CD4-positive, alpha-beta memory T cell (primary cell): ENCODE results near the gene HOXB5. TPM values are rescaled to one million over a fixed set of nuclear protein-coding genes. Genes with fewer than 3 reads are reported as not detected.
A peak's percentile ranks its signal among the peaks of the same experiment; 100 is the strongest.

ENCODE experiments used
- CTCF ChIA-PET: fragments of 350-600 bp; sonication (Branson Sonifier 250); formaldehyde crosslinking; loops from one replicate; lab custom pipeline; 2021; ENCODE audit warnings: inconsistent platforms; ENCODE audit not compliant: partially characterized antibody; lab: Charles Lee
- POLR2A ChIA-PET: fragments of 350-600 bp; sonication (Branson Sonifier 250); formaldehyde crosslinking; loops from one replicate; lab custom pipeline; 2021; ENCODE audit not compliant: partially characterized antibody; lab: Charles Lee
- DNase-seq, 5 donors: peaks; one replicate each; pipeline versions ENCODE4 v3.0.0 to v3.0.0-alpha.2; 2020 to 2022; ENCODE audit warnings: mixed read lengths in 1 of 5
- H3K27ac ChIP-seq: one replicate; pipeline ENCODE4 v1.7.0; 2013; ENCODE audit warnings: low read depth, low read length
- H3K27me3 ChIP-seq: 2 replicates; pipeline ENCODE4 v1.7.0; 2013; ENCODE audit warnings: mild to moderate bottlenecking, low read length, moderate library complexity; ENCODE audit not compliant: insufficient read depth
- H3K36me3 ChIP-seq: 2 replicates; pipeline ENCODE4 v1.7.0; 2013; ENCODE audit warnings: mild to moderate bottlenecking, low read length, moderate library complexity; ENCODE audit not compliant: insufficient read depth
- H3K4me1 ChIP-seq: 2 replicates; pipeline ENCODE4 v1.7.0; 2013; ENCODE audit warnings: mild to moderate bottlenecking, low read length, moderate library complexity; ENCODE audit not compliant: insufficient read depth
- H3K4me3 ChIP-seq, 2 donors: one replicate each; pipeline ENCODE4 v1.7.0; 2013; ENCODE audit warnings: low read length in 2 of 2, mild to moderate bottlenecking in 1 of 2
- H3K9me3 ChIP-seq, 2 donors: one replicate each; pipeline ENCODE4 v1.7.0; 2013; ENCODE audit warnings: low read length in 2 of 2, control low read depth in 1 of 2; ENCODE audit not compliant: control insufficient read depth in 1 of 2
- H3K27ac Mint-ChIP-seq, 7 donors: one replicate each; pipeline ENCODE4 v1.8.0; 2020 to 2021; ENCODE audit warnings: mixed read lengths in 7 of 7, mild to moderate bottlenecking in 6 of 7, inconsistent platforms in 3 of 7, moderate library complexity in 3 of 7
- H3K27me3 Mint-ChIP-seq, 2 donors: one replicate each; pipeline ENCODE4 v1.8.0; 2020 to 2021; ENCODE audit warnings: mixed read lengths in 2 of 2
- H3K36me3 Mint-ChIP-seq, 2 donors: one replicate each; pipeline ENCODE4 v1.8.0; 2020 to 2021; ENCODE audit warnings: mixed read lengths in 2 of 2, inconsistent platforms in 1 of 2, mild to moderate bottlenecking in 1 of 2
- H3K4me1 Mint-ChIP-seq, 4 donors: one replicate each; pipeline ENCODE4 v1.8.0; 2020 to 2021; ENCODE audit warnings: mixed read lengths in 4 of 4, mild to moderate bottlenecking in 1 of 4
- H3K4me3 Mint-ChIP-seq, 8 donors: one replicate each; pipeline ENCODE4 v1.8.0; 2020 to 2021; ENCODE audit warnings: mixed read lengths in 8 of 8, mild to moderate bottlenecking in 7 of 8, moderate library complexity in 6 of 8, inconsistent platforms in 3 of 8
- H3K9me3 Mint-ChIP-seq, 8 donors: one replicate each; pipeline ENCODE4 v1.8.0; 2020 to 2021; ENCODE audit warnings: mixed read lengths in 8 of 8, mild to moderate bottlenecking in 5 of 8, inconsistent platforms in 3 of 8, moderate library complexity in 1 of 8
- intact Hi-C: fragments of 100-400 bp; cut with micrococcal nuclease; formaldehyde crosslinking; loops from one replicate; pipeline ENCODE4 v1.15.1; 2023
- polyA plus RNA-seq, 2 donors: library from polyadenylated mRNA; unstranded; fragments of 300-500 nt; fragmentation: Illumina TruSeq; gene quantifications; one replicate each; pipeline ENCODE4 v1.2.3, GENCODE V29; 2021
- total RNA-seq, 2 experiments: library from RNA; stranded (reverse); gene quantifications; one replicate each; pipeline ENCODE4 v1.2.3, GENCODE V29; 2021

Gene HOXB5
- total and polyA plus RNA-seq, 4 experiments from 2014 or later = not detected

DNA sequence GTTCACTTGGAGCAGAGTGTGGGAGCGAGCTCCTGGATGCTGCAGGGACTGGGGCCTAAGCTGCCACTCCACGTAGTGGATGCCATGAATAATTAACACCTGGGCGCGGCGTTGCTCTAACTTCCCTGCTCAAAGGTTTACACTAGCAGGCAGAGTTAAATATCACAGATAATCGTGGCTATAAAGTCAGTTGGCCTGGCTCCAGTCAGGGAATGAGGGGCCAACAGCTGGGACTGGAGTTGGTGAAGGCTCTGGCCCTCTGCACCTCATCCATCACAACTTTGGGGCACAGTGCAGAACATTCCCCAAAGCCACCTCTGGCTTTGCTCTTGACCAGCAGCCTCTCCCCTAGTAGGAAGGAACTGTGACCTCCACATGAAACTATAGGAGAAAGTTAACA is 26.4 kb downstream of the HOXB5 start:
- Histone ChIP-seq H3K36me3 (no peaks in the 10 kb centered on the region), H3K9me3 (no peaks in the 10 kb centered on the region), H3K27me3 (no peaks in the 10 kb centered on the region), H3K4me1 (peaks cover 6% of the 10 kb centered on the region), H3K27ac (no peak overlapping the region), H3K4me3 (no peak overlapping the region)
- no peak for DNase-seq
- ChIA-PET CTCF (interaction anchor here (1.3 to 1.4 kb wide), 2 partner anchors 21 to 54 kb away, joined by 3 to 5 read pairs; no protein-coding TSS in a partner anchor), POLR2A (no interaction called here)
- no peak overlapping the region for H3K27ac Mint-ChIP-seq
- no peaks in the 10 kb centered on the region for H3K9me3 Mint-ChIP-seq
- peaks cover 0 to 4% of the 10 kb centered on the region in 2 donors for H3K36me3 Mint-ChIP-seq
- intact Hi-C loops = no loop called here
- H3K27me3 Mint-ChIP-seq = peaks cover 3 to 11% of the 10 kb centered on the region in 2 donors
- peaks cover 3 to 11% (median 6%) of the 10 kb centered on the region in 4 donors for H3K4me1 Mint-ChIP-seq
- H3K4me3 Mint-ChIP-seq = no peak overlapping the region

DNA sequence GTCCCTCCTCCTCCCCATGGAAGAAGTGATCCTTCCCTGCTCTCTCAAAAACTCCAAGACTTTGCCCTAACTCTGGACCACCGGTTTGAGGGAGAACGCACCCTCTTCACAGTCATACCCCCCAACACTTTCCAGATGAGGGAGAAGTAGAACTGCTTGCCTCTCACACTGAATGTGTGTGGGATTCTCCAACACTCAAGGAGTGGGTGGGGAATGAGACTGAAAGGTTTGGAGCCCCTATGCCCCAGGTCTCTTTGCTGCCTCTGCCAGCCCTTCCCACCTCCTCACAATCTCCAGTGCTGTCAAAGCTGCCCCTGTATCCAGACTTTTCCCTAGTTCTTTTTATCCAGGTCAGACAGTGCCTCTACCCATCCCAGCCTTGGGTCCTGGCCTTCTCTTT is 26.9 kb downstream of the HOXB5 start:
- Histone ChIP-seq H3K36me3 (no peaks in the 10 kb centered on the region), H3K4me1 (peaks cover 10% of the 10 kb centered on the region), H3K27ac (no peak overlapping the region), H3K9me3 (no peaks in the 10 kb centered on the region), H3K27me3 (no peaks in the 10 kb centered on the region), H3K4me3 (no peak overlapping the region)
- Mint-ChIP-seq H3K9me3 (no peaks in the 10 kb centered on the region), H3K27ac (no peak overlapping the region), H3K4me1 (peaks cover 3 to 11% (median 6%) of the 10 kb centered on the region in 4 donors), H3K27me3 (peaks cover 3 to 11% of the 10 kb centered on the region in 2 donors), H3K4me3 (no peak overlapping the region), H3K36me3 (peaks cover 0 to 3% of the 10 kb centered on the region in 2 donors)
- POLR2A ChIA-PET = no interaction called here
- no peak for DNase-seq
- intact Hi-C loops = no loop called here
- CTCF ChIA-PET = no interaction called here

- H3K4me1 ChIP-seq = peaks cover 15% of the 10 kb centered on the region
- POLR2A ChIA-PET = no interaction called here
- Mint-ChIP-seq H3K4me1 (peaks cover 5 to 10% (median 7%) of the 10 kb centered on the region in 4 donors), H3K27me3 (peaks cover 3 to 11% of the 10 kb centered on the region in 2 donors), H3K36me3 (no peaks in the 10 kb centered on the region), H3K9me3 (no peaks in the 10 kb centered on the region), H3K4me3 (no peak overlapping the region), H3K27ac (no peak overlapping the region)
- H3K36me3 ChIP-seq = no peaks in the 10 kb centered on the region
- no peak for DNase-seq
- intact Hi-C loops = no loop called here
- H3K4me3 ChIP-seq = no peak overlapping the region
- H3K27me3 ChIP-seq = no peaks in the 10 kb centered on the region
- CTCF ChIA-PET = no interaction called here
- no peaks in the 10 kb centered on the region for H3K9me3 ChIP-seq
- H3K27ac ChIP-seq = no peak overlapping the region
These were observed 27.5 kb downstream of the HOXB5 start for GRCh38 chr17:48565925-48566710.

GRCh38 chr17:48565022-48565554 is 28.5 kb downstream of the HOXB5 start:
- intact Hi-C loops = no loop called here
- no peak overlapping the region for H3K4me3 Mint-ChIP-seq
- Histone ChIP-seq H3K9me3 (no peaks in the 10 kb centered on the region), H3K4me1 (peaks cover 15% of the 10 kb centered on the region), H3K4me3 (no peak overlapping the region), H3K27me3 (no peaks in the 10 kb centered on the region), H3K27ac (no peak overlapping the region), H3K36me3 (no peaks in the 10 kb centered on the region)
- peak overlapping the region in 1 of 7 donors; percentile 31 for H3K27ac Mint-ChIP-seq
- no peak for DNase-seq
- H3K9me3 Mint-ChIP-seq = no peaks in the 10 kb centered on the region
- CTCF ChIA-PET = no interaction called here
- H3K36me3 Mint-ChIP-seq = no peaks in the 10 kb centered on the region
- POLR2A ChIA-PET = no interaction called here
- H3K4me1 Mint-ChIP-seq = peaks cover 5 to 10% (median 7%) of the 10 kb centered on the region in 4 donors
- H3K27me3 Mint-ChIP-seq = peaks cover 3 to 11% of the 10 kb centered on the region in 2 donors

DNA sequence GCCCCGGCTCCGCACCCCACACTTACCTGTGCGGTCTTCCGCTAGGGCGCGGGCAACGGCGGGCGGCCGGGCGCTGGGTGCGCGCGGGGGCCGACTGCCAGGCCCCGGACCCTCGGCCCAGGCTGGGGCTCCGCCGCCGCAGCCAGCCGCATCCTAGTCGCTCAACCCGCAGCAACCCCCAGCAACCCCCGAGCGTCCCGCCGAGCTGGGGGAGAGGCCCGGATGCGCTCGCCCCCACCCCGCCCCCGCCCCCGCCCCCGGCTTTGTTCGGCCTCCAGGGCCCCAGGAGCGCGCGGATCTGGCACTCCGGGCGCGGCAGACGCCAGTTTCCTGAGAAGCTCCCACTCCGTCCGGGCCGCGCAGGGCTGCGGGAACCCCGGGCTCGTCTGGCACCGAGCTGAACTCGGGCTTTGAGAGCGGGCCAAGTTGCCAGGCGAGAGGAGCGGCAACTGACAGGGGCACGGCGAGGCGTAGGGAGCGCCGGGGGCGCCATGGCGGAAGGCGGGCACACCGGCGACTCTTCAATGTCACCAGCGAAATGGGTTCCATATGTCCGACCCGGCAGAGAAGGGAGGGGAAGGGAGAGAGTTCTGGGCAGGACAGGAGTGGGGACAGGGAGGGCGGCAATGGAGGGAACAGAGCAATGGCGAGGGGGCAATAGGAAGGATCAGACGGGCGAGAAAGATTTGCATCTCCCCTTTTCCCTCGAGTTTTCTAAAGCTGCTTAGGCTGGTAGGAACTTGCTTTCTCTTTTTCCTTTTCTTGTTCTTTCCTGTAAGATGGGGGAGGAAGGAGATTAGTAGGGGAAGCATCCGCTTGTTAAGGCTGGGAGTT is 29.2 kb downstream of the HOXB5 start:
- Histone ChIP-seq H3K27ac (no peak overlapping the region), H3K27me3 (no peaks in the 10 kb centered on the region), H3K36me3 (no peaks in the 10 kb centered on the region), H3K4me3 (no peak overlapping the region), H3K9me3 (no peaks in the 10 kb centered on the region), H3K4me1 (peaks cover 15% of the 10 kb centered on the region)
- Mint-ChIP-seq H3K9me3 (no peaks in the 10 kb centered on the region), H3K27ac (peak overlapping the region in 1 of 7 donors; percentile 31), H3K4me1 (peaks cover 5 to 10% (median 7%) of the 10 kb centered on the region in 4 donors), H3K36me3 (no peaks in the 10 kb centered on the region), H3K27me3 (peaks cover 3 to 8% of the 10 kb centered on the region in 2 donors), H3K4me3 (peak overlapping the region in 1 of 8 donors; percentile 12)
- ChIA-PET POLR2A (interaction anchor here (2.0 kb wide), 1 partner anchor 23 kb away, joined by 5 read pairs; no protein-coding TSS in a partner anchor), CTCF (no interaction called here)
- intact Hi-C loops = no loop called here
- DNase-seq = no peak

- Histone ChIP-seq H3K9me3 (no peaks in the 10 kb centered on the region), H3K4me3 (no peak overlapping the region), H3K36me3 (no peaks in the 10 kb centered on the region), H3K27me3 (no peaks in the 10 kb centered on the region), H3K27ac (no peak overlapping the region), H3K4me1 (peaks cover 15% of the 10 kb centered on the region)
- Mint-ChIP-seq H3K27ac (no peak overlapping the region), H3K9me3 (no peaks in the 10 kb centered on the region), H3K36me3 (no peaks in the 10 kb centered on the region), H3K27me3 (peaks cover 3 to 5% of the 10 kb centered on the region in 2 donors), H3K4me1 (peaks cover 5 to 10% (median 6%) of the 10 kb centered on the region in 4 donors), H3K4me3 (peak overlapping the region in 2 of 8 donors; percentile 27 to 37)
- ChIA-PET POLR2A (interaction anchor here (2.0 kb wide), 1 partner anchor 22 kb away, joined by 5 read pairs; no protein-coding TSS in a partner anchor), CTCF (no interaction called here)
- DNase-seq = no peak
- intact Hi-C loops = no loop called here
These were observed 29.8 kb downstream of the HOXB5 start for GRCh38 chr17:48563867-48564187.

DNA sequence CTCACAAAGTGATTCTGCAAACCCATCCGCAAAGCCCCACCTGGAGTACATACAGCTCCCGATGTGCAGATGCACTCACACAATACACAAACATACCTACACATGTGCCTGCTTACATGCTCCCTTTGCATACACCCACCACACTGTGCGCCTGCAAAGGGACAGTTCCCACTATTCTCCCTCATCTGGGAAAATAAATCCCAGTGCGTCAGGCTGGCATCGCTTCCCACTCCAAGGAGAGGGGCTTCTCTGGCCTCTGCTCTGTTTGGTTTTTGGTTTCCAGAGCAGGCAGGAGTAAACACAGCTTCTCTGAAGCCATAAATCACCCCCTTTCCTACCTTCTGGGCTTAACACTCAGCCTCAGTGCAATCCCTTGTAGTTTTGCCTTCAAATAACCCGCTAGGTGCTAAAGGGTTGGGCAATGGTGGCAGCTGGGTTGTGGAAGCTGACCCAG is 30.2 kb downstream of the HOXB5 start:
- Histone ChIP-seq H3K9me3 (no peaks in the 10 kb centered on the region), H3K27ac (no peak overlapping the region), H3K4me3 (no peak overlapping the region), H3K27me3 (no peaks in the 10 kb centered on the region), H3K36me3 (no peaks in the 10 kb centered on the region), H3K4me1 (peaks cover 13% of the 10 kb centered on the region)
- Mint-ChIP-seq H3K9me3 (no peaks in the 10 kb centered on the region), H3K27ac (no peak overlapping the region), H3K4me3 (peak overlapping the region in 2 of 8 donors; percentile 27 to 37), H3K27me3 (peaks cover 2 to 3% of the 10 kb centered on the region in 2 donors), H3K36me3 (no peaks in the 10 kb centered on the region), H3K4me1 (peaks cover 2 to 7% (median 4%) of the 10 kb centered on the region in 4 donors)
- CTCF ChIA-PET = no interaction called here
- no peak for DNase-seq
- POLR2A ChIA-PET = interaction anchor here (2.0 kb wide), 1 partner anchor 22 kb away, joined by 5 read pairs; no protein-coding TSS in a partner anchor
- intact Hi-C loops = no loop called here
